ENCODE measurements around the gene MZF1. TPM values are rescaled to one million over a fixed set of nuclear protein-coding genes. Genes with fewer than 3 reads are reported as not detected.

Gene MZF1
- total RNA-seq, 1 donor from 2014 or later, result 17.4 TPM

DNA sequence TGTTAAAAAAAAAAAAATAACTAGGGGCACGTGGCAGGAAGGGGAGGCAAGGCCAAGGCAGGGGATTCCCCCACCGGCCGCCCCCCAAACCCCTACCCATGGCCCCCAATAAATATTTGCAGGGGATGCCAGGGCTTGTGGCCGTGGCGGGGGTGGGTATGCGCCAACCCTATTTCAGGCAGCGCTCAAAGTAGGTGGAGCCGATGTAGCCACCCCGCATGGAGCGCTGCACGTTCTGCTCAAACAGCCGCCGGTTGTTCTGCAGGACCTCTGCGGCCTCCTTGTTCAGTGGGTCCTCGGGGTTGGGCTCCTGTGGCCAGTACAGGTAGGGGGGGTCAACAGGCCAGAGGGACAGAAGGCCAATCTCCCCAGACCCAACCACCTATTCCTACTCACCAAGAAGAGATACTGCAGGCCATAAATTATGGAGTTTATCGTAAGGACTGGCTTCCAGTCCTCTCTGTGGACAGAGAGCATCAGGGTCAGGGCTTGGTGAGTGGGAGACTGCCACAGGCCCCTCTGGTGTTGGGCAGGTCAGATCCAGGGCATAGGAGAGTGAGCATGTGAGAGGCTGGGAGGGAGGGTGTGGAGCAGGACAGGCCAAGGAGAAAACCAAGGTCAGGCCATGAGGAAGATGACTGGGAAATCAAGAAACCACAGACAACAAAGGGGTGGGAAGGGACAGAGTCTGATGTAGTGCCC lies 17.1 kb downstream of the MZF1 start:
- TF ChIP-seq EZH2 (IDR thresholded peaks at IDR 0.05; ENCODE audit: insufficient read depth, low read length), result no peak
- TF ChIP-seq, protein P1, sequence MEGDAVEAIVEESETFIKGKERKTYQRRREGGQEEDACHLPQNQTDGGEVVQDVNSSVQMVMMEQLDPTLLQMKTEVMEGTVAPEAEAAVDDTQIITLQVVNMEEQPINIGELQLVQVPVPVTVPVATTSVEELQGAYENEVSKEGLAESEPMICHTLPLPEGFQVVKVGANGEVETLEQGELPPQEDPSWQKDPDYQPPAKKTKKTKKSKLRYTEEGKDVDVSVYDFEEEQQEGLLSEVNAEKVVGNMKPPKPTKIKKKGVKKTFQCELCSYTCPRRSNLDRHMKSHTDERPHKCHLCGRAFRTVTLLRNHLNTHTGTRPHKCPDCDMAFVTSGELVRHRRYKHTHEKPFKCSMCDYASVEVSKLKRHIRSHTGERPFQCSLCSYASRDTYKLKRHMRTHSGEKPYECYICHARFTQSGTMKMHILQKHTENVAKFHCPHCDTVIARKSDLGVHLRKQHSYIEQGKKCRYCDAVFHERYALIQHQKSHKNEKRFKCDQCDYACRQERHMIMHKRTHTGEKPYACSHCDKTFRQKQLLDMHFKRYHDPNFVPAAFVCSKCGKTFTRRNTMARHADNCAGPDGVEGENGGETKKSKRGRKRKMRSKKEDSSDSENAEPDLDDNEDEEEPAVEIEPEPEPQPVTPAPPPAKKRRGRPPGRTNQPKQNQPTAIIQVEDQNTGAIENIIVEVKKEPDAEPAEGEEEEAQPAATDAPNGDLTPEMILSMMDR (IDR thresholded peaks at IDR 0.05; ENCODE audit: insufficient read depth, low read depth, low read length), result no peak
- no peaks in the 10 kb centered on the region for H3K9me3 ChIP-seq (ENCODE audit: insufficient read depth, low read depth, low read length)
- DNase-seq (ENCODE audit: low read depth) (no peak), FAIRE-seq (no peak)
- peaks cover 48% of the 10 kb centered on the region for H3K79me2 ChIP-seq (ENCODE audit: insufficient read depth, low read length)
- peaks cover 19% of the 10 kb centered on the region for H3K36me3 Mint-ChIP-seq (ENCODE audit: low read depth, unreplicated experiment)
- H2AFZ ChIP-seq (ENCODE audit: low read depth, low read length), result no peak overlapping the region
- peaks cover 31% of the 10 kb centered on the region for H3K4me1 Mint-ChIP-seq (ENCODE audit: low read depth, unreplicated experiment)
- H3K4me1 ChIP-seq (ENCODE audit: insufficient read depth, low read length), result peaks cover 32% of the 10 kb centered on the region
- peaks cover 21% of the 10 kb centered on the region for H3K36me3 ChIP-seq (ENCODE audit: insufficient read depth, low read length)
- no peaks in the 10 kb centered on the region for H3K27me3 ChIP-seq (ENCODE audit: insufficient read depth, low read length)
- peak overlapping the region; percentile 98 for H3K4me2 ChIP-seq (ENCODE audit: low read length)
- peaks cover 28% of the 10 kb centered on the region for H4K20me1 ChIP-seq (ENCODE audit: insufficient read depth, low read length)
- no peak overlapping the region for H3K27ac ChIP-seq (ENCODE audit: low read depth, low read length)
- peak overlapping the region; percentile 97 for H3K4me3 Mint-ChIP-seq (ENCODE audit: unreplicated experiment)
- H3K27ac Mint-ChIP-seq (ENCODE audit: unreplicated experiment), result peak overlapping the region; percentile 79
- H3K9ac ChIP-seq (ENCODE audit: low read length), result peak overlapping the region; percentile 97
- no peak overlapping the region for H3K4me3 ChIP-seq (ENCODE audit: insufficient read depth, low read depth, low read length)
- no peaks in the 10 kb centered on the region for H3K27me3 Mint-ChIP-seq (ENCODE audit: low read depth, unreplicated experiment)
- no peaks in the 10 kb centered on the region for H3K9me3 Mint-ChIP-seq (ENCODE audit: unreplicated experiment)

DNA sequence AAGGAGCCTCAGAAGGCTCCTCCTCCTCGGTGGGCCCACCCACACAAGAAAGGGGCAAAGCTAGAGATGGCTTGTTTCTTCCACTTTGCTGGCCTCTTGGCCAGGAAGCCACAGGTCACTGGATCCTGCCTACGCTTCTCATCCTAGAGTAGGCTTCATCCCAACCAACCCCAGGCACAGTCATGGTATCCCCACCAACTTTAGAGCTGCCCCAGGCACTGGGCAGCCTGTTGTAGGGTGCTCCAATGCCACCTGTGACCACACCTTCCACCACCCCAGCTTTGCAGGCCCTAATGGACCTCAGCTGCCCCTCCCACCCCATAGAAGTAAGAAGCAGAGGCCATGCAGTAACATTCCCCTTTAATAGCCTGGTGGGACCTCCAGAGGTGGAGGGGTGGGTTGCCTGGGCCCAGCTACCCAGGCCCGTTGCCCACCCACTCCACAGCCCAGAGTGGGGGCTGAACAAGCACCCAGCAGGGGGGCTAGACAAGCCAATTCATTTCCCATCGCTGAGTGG lies 17.7 kb downstream of the MZF1 start:
- peaks cover 30% of the 10 kb centered on the region for H3K4me1 Mint-ChIP-seq (ENCODE audit: low read depth, unreplicated experiment)

More for the DNA sequence above, 17.7 kb downstream of the MZF1 start:
- Histone ChIP-seq H3K27me3 (ENCODE audit: insufficient read depth, low read length) (no peaks in the 10 kb centered on the region), H3K9me3 (ENCODE audit: insufficient read depth, low read depth, low read length) (no peaks in the 10 kb centered on the region), H3K4me1 (ENCODE audit: insufficient read depth, low read length) (peaks cover 32% of the 10 kb centered on the region), H2AFZ (ENCODE audit: low read depth, low read length) (peak overlapping the region; percentile 62), H3K4me3 (ENCODE audit: insufficient read depth, low read depth, low read length) (peak overlapping the region; percentile 66), H3K9ac (ENCODE audit: low read length) (peak overlapping the region; percentile 89), H3K36me3 (ENCODE audit: insufficient read depth, low read length) (peaks cover 28% of the 10 kb centered on the region), H4K20me1 (ENCODE audit: insufficient read depth, low read length) (peaks cover 35% of the 10 kb centered on the region), H3K27ac (ENCODE audit: low read depth, low read length) (peak overlapping the region; percentile 78), H3K4me2 (ENCODE audit: low read length) (peak overlapping the region; percentile 92), H3K79me2 (ENCODE audit: insufficient read depth, low read length) (peaks cover 55% of the 10 kb centered on the region)
- Mint-ChIP-seq H3K36me3 (ENCODE audit: low read depth, unreplicated experiment) (peaks cover 21% of the 10 kb centered on the region), H3K27me3 (ENCODE audit: low read depth, unreplicated experiment) (no peaks in the 10 kb centered on the region), H3K4me3 (ENCODE audit: unreplicated experiment) (peak overlapping the region; percentile 97), H3K27ac (ENCODE audit: unreplicated experiment) (peak overlapping the region; percentile 98), H3K9me3 (ENCODE audit: unreplicated experiment) (no peaks in the 10 kb centered on the region)
- TF ChIP-seq, protein P1 (IDR thresholded peaks at IDR 0.05; ENCODE audit: insufficient read depth, low read depth, low read length), result no peak
- TF ChIP-seq EZH2 (IDR thresholded peaks at IDR 0.05; ENCODE audit: insufficient read depth, low read length), result no peak
- no peak for FAIRE-seq
- no peak for DNase-seq (ENCODE audit: low read depth)
